Heart left ventricle (tissue), 13 donors: ENCODE measurements around the gene BICDL2.

Experiments
- CTCF ChIP-seq, 12 donors: fragments of 200-600 bp; sonication (generic) in 4 of 12; IDR thresholded peaks; one replicate each; pipeline versions ENCODE4 v1.5.0 to v1.8.0; 2018 to 2022; ENCODE audit warnings: antibody characterized with exemption in 12 of 12, mild to moderate bottlenecking in 5 of 12
- POLR2A ChIP-seq, 2 donors: fragments of 450-650 bp; IDR thresholded peaks; one replicate each; pipeline ENCODE4 v1.6.1; 2017; ENCODE audit warnings: antibody characterized with exemption in 2 of 2, mild to moderate bottlenecking in 2 of 2, moderate library complexity in 2 of 2
- donor health status: ischemic (EF 13 %, LVEDD 7.1; RV severe dilation, severe dysfunction).
- donor health status: DM: no; HTN: yes; CAD: no.
- donor health status: DM: no; HTN: no; CAD: no.
- donor health status: ischemic (EF 25% LVEDD 6.9; RV normal size, moderate dysfunction).
- donor health status: ischemic (EF 25% LVEDD 5.7; RV mildly dilated, moderate dysfunction).
- donor health status: ischemic (EF 35%, LVEDD 5.7; RV mildly dilated, moderate dysfunction).
- donor health status: nonischemic (EF 11% LVEDD 7.7; RV severe dilation, severe dysfunction).
- donor health status: DM: yes; HTN: yes; CAD: no.
- donor health status: PGD.
- donor health status: ischemic (EF 29% LVEDD 5.4; RV normal size, mild dysfunction).
- donor health status: nonischemic (EF 23%, LVEDD 6.1; RV moderate dilation, normal function).

DNA sequence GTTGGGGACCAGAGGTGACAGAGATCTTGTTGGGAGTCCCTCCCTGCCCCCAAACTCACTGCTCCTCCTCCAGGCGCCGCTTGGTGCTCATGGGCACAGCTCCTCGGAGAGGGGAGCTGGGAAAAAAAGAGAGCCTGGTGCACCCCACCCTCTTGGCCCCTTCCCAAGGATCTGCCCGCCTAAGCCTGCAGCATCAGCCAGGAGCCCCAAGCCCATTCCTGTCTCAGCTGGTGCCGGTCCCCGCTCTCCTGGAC, 13.4 kb downstream of the BICDL2 start:
- TF ChIP-seq CTCF (IDR thresholded peaks at IDR 0.05) (no peak), POLR2A (IDR thresholded peaks at IDR 0.05) (no peak)
